Suppressor macrophage (primary cell): Measurements from ENCODE around the gene KRTAP22-2.

Experiments used
- DNase-seq, 4 experiments: peaks; one replicate each; pipeline ENCODE4 v3.0.0-alpha.2; 2020 to 2022

The KRTAP22-2 gene

GRCh38 chr21:30561957-30562356, 28.2 kb downstream of the KRTAP22-2 start:
- no peak for DNase-seq

- DNase-seq: no peak
Observed at GRCh38 chr21:30561264-30561895, 28.8 kb downstream of the KRTAP22-2 start, which contains the start of gene KRTAP19-7. TSS of gene KRTAP19-7 (minus strand) at chr21:30561314. CDS start at chr21:30561289, 25 bp downstream.

- no peak for DNase-seq
Observed at GRCh38 chr21:30555095-30555494, 35.1 kb downstream of the KRTAP22-2 start.

GRCh38 chr21:30552782-30553181, 37.4 kb downstream of the KRTAP22-2 start:
- DNase-seq: no peak

- no peak for DNase-seq
Observed at GRCh38 chr21:30541764-30542163, 48.4 kb downstream of the KRTAP22-2 start, which contains the start of gene KRTAP19-6. TSS of gene KRTAP19-6 (minus strand) at chr21:30541864. CDS start at chr21:30541833, 31 bp downstream.
